T-cell (primary cell): ENCODE results near the gene SAFB. TPM values are rescaled to one million over a fixed set of nuclear protein-coding genes. Genes with fewer than 3 reads are reported as not detected.
"Not testable (repeated sequence)": the region's sequence is repeated elsewhere in the genome, so short reads cannot be mapped to it uniquely, and the experiment has no call there.

ENCODE experiments used
- ATAC-seq, 4 experiments: fragments of 200-7000 bp in 3 of 4; fragments of 150-1000 bp in 1 of 4; cut with Tn5 transposase; replicated peaks in 1 of 4; 1 replicate in 3 of 4; 2 replicates in 1 of 4; pipeline ENCODE4 v1.10.0; 2021; ENCODE audit warnings: moderate library complexity in 3 of 4, mild to moderate bottlenecking in 2 of 4, moderate number of reproducible peaks in 1 of 4
- CTCF ChIA-PET, 2 donors: fragments of 300-600 bp; sonication (Branson Sonifier 250); formaldehyde crosslinking; loops; one replicate each; lab custom pipeline; 2022; ENCODE audit warnings: antibody characterized with exemption in 2 of 2; lab: Charles Lee
- POLR2A ChIA-PET, 2 donors: fragments of 300-600 bp; sonication (Branson Sonifier 250); formaldehyde crosslinking; loops; one replicate each; lab custom pipeline; 2022; ENCODE audit warnings: antibody characterized with exemption in 2 of 2; lab: Charles Lee
- DNase-seq, 35 experiments: peaks; one replicate each; pipeline versions ENCODE4 v3.0.0 to v3.0.0-alpha.2; 2013 to 2023
- H3K27ac ChIP-seq: one replicate; pipeline ENCODE4 v1.5.1; 2013; ENCODE audit warnings: low read length
- H3K27me3 ChIP-seq, 2 experiments: replicated peaks in 1 of 2; 1 replicate in 1 of 2; 2 replicates in 1 of 2; pipeline versions ENCODE4 v1.6.1 to v1.7.0; 2013; ENCODE audit warnings: low read length in 1 of 2, mixed read lengths in 1 of 2; ENCODE audit not compliant: control insufficient read depth in 2 of 2, insufficient read depth in 2 of 2; ENCODE audit errors: extremely low read depth in 1 of 2
- H3K36me3 ChIP-seq, 2 donors: 1 replicate in 1 of 2; 2 replicates in 1 of 2; pipeline versions ENCODE4 v1.6.1 to v1.7.0; 2013; ENCODE audit warnings: low read length in 1 of 2; ENCODE audit not compliant: control insufficient read depth in 2 of 2, insufficient read depth in 1 of 2; ENCODE audit errors: extremely low read depth in 1 of 2
- H3K4me1 ChIP-seq, 2 experiments: 1 replicate in 1 of 2; 2 replicates in 1 of 2; pipeline versions ENCODE4 v1.6.1 to v1.7.0; 2013; ENCODE audit warnings: low read length in 2 of 2, mixed read lengths in 1 of 2; ENCODE audit not compliant: insufficient read depth in 2 of 2, control insufficient read depth in 1 of 2; ENCODE audit errors: extremely low read depth in 1 of 2
- H3K4me3 ChIP-seq, 2 donors: 1 replicate in 1 of 2; 2 replicates in 1 of 2; pipeline versions ENCODE4 v1.5.1 to v1.7.0; 2013; ENCODE audit warnings: mild to moderate bottlenecking in 2 of 2, low read length in 1 of 2, moderate library complexity in 1 of 2; ENCODE audit not compliant: control insufficient read depth in 1 of 2; ENCODE audit errors: extremely low read depth in 1 of 2
- H3K9me3 ChIP-seq: 2 replicates; pipeline ENCODE4 v1.7.0; 2013
- H3K27ac Mint-ChIP-seq, 2 donors: one replicate each; pipeline ENCODE4 v1.8.0; 2020 to 2021; ENCODE audit warnings: mild to moderate bottlenecking in 2 of 2, mixed read lengths in 2 of 2
- H3K27me3 Mint-ChIP-seq, 2 donors: one replicate each; pipeline ENCODE4 v1.8.0; 2021 to 2022; ENCODE audit warnings: mixed read lengths in 2 of 2
- H3K36me3 Mint-ChIP-seq: one replicate; pipeline ENCODE4 v1.8.0; 2021; ENCODE audit warnings: mixed read lengths
- H3K4me1 Mint-ChIP-seq, 3 donors: one replicate each; pipeline ENCODE4 v1.8.0; 2020 to 2022; ENCODE audit warnings: mixed read lengths in 3 of 3, mild to moderate bottlenecking in 1 of 3
- H3K4me3 Mint-ChIP-seq, 3 donors: one replicate each; pipeline ENCODE4 v1.8.0; 2020 to 2022; ENCODE audit warnings: mild to moderate bottlenecking in 3 of 3, mixed read lengths in 3 of 3, moderate library complexity in 3 of 3
- H3K9me3 Mint-ChIP-seq, 3 donors: one replicate each; pipeline ENCODE4 v1.8.0; 2020 to 2022; ENCODE audit warnings: mixed read lengths in 3 of 3
- WGBS: methylation state at CpG from one replicate; pipeline ENCODE4 v1.1.5; 2013; ENCODE audit warnings: missing lambda C conversion rate; ENCODE audit not compliant: insufficient coverage; 5-methylcytosine and 5-hydroxymethylcytosine counted together
- total RNA-seq, 35 experiments: library from RNA in 6 of 35; stranded (reverse) in 6 of 35; fragments of 120-200 nt in 1 of 35; gene quantifications; one replicate each; pipeline versions ENCODE4 v1.2.1 to v1.2.4 and lab custom pipeline; 2013 to 2026

SAFB gene
- total RNA-seq, 5 donors from 2014 or later (not counting 1 experiment from before 2014, with no cell fraction given), result 164 to 203 (median 195) TPM

- Histone ChIP-seq H3K9me3 (no peaks in the 10 kb centered on the region), H3K27me3 (no peaks in the 10 kb centered on the region), H3K4me1 (peaks cover 0 to 7% of the 10 kb centered on the region in 2 experiments), H3K36me3 (peaks cover 21 to 87% of the 10 kb centered on the region in 2 donors), H3K4me3 (no peak overlapping the region), H3K27ac (no peak overlapping the region)
- no peak for DNase-seq
- ChIA-PET CTCF (no interaction called here), POLR2A (interaction anchor here in 1 of 2 donors (1.2 kb wide), 1 partner anchor 12 kb away, joined by 3 read pairs; no protein-coding TSS in a partner anchor)
- Mint-ChIP-seq H3K9me3 (no peaks in the 10 kb centered on the region), H3K4me3 (no peak overlapping the region), H3K4me1 (peaks cover 17 to 25% (median 20%) of the 10 kb centered on the region in 3 donors), H3K36me3 (peaks cover 70% of the 10 kb centered on the region), H3K27ac (no peak overlapping the region), H3K27me3 (no peaks in the 10 kb centered on the region)
- WGBS, result 100% methylated on average over 1 of the region's 3 CpGs
- ATAC-seq, result no peak
These were observed 17.5 kb upstream of the SAFB start for GRCh38 chr19:5605362-5605761.

- no peak for DNase-seq
- H3K27ac ChIP-seq, result no peak overlapping the region
- peaks cover 17 to 84% of the 10 kb centered on the region in 2 donors for H3K36me3 ChIP-seq
- no peaks in the 10 kb centered on the region for H3K27me3 Mint-ChIP-seq
- 85% methylated on average over 7 of the region's 16 CpGs for WGBS
- H3K27me3 ChIP-seq, result no peaks in the 10 kb centered on the region
- ChIA-PET POLR2A (no interaction called here), CTCF (no interaction called here)
- peaks cover 0 to 7% of the 10 kb centered on the region in 2 experiments for H3K4me1 ChIP-seq
- H3K9me3 ChIP-seq, result no peaks in the 10 kb centered on the region
- H3K9me3 Mint-ChIP-seq, result no peaks in the 10 kb centered on the region
- H3K27ac Mint-ChIP-seq, result no peak overlapping the region
- H3K4me1 Mint-ChIP-seq, result peaks cover 16 to 27% (median 20%) of the 10 kb centered on the region in 3 donors
- no peak overlapping the region for H3K4me3 Mint-ChIP-seq
- no peak for ATAC-seq
- no peak overlapping the region for H3K4me3 ChIP-seq
- peaks cover 69% of the 10 kb centered on the region for H3K36me3 Mint-ChIP-seq
These were observed 15.3 kb upstream of the SAFB start for GRCh38 chr19:5607318-5608275.

GRCh38 chr19:5608291-5608690 is 14.6 kb upstream of the SAFB start:
- WGBS, result 100% methylated on average over 5 of the region's 10 CpGs
- no peak overlapping the region for H3K4me3 ChIP-seq
- no peak overlapping the region for H3K27ac ChIP-seq
- H3K4me1 ChIP-seq, result peaks cover 0 to 7% of the 10 kb centered on the region in 2 experiments
- Mint-ChIP-seq H3K27ac (no peak overlapping the region), H3K36me3 (peaks cover 73% of the 10 kb centered on the region), H3K4me1 (peaks cover 16 to 27% (median 24%) of the 10 kb centered on the region in 3 donors), H3K9me3 (no peaks in the 10 kb centered on the region), H3K27me3 (no peaks in the 10 kb centered on the region), H3K4me3 (no peak overlapping the region)
- no peak for DNase-seq
- no peak for ATAC-seq
- POLR2A ChIA-PET, result interaction anchor here in 1 of 2 donors (0.7 kb wide), 1 partner anchor 627 kb away, joined by 7 read pairs; no protein-coding TSS in a partner anchor
- no peaks in the 10 kb centered on the region for H3K9me3 ChIP-seq
- H3K36me3 ChIP-seq, result peaks cover 13 to 86% of the 10 kb centered on the region in 2 donors
- CTCF ChIA-PET, result interaction anchor here (0.7 kb wide), 2 partner anchors 9 to 12 kb away, joined by 3 to 5 read pairs; no protein-coding TSS in a partner anchor
- H3K27me3 ChIP-seq, result no peaks in the 10 kb centered on the region

- not testable (repeated sequence) for H3K9me3 Mint-ChIP-seq, H3K4me3 ChIP-seq, H3K4me1 ChIP-seq, H3K27me3 Mint-ChIP-seq, ATAC-seq, H3K27me3 ChIP-seq, H3K9me3 ChIP-seq, H3K27ac ChIP-seq, H3K27ac Mint-ChIP-seq, H3K4me3 Mint-ChIP-seq, DNase-seq
- peaks cover 16 to 27% (median 26%) of the 10 kb centered on the region in 3 donors for H3K4me1 Mint-ChIP-seq
- peaks cover 15 to 86% of the 10 kb centered on the region in 2 donors for H3K36me3 ChIP-seq
- ChIA-PET POLR2A (interaction anchor here in 1 of 2 donors (0.5 to 0.7 kb wide), 2 partner anchors 628 to 1613 kb away, joined by 4 to 7 read pairs; no protein-coding TSS in a partner anchor), CTCF (interaction anchor here (0.7 kb wide), 2 partner anchors 9 to 11 kb away, joined by 3 to 5 read pairs; no protein-coding TSS in a partner anchor)
- peaks cover 73% of the 10 kb centered on the region for H3K36me3 Mint-ChIP-seq
- 95% methylated on average over 3 of the region's 9 CpGs for WGBS
These were observed 14.1 kb upstream of the SAFB start for GRCh38 chr19:5608766-5609165.

GRCh38 chr19:5609881-5610448 is 12.9 kb upstream of the SAFB start:
- no peaks in the 10 kb centered on the region for H3K27me3 ChIP-seq
- Mint-ChIP-seq H3K4me3 (no peak overlapping the region), H3K27me3 (no peaks in the 10 kb centered on the region), H3K36me3 (peaks cover 74% of the 10 kb centered on the region), H3K4me1 (peaks cover 16 to 27% (median 26%) of the 10 kb centered on the region in 3 donors), H3K27ac (no peak overlapping the region), H3K9me3 (no peaks in the 10 kb centered on the region)
- peaks cover 0 to 7% of the 10 kb centered on the region in 2 experiments for H3K4me1 ChIP-seq
- POLR2A ChIA-PET, result no interaction called here
- peaks cover 18 to 87% of the 10 kb centered on the region in 2 donors for H3K36me3 ChIP-seq
- no peak for ATAC-seq
- CTCF ChIA-PET, result interaction anchor here in 1 of 2 donors (0.5 kb wide), 1 partner anchor 122 kb away, joined by 4 read pairs; no protein-coding TSS in a partner anchor
- H3K4me3 ChIP-seq, result no peak overlapping the region
- WGBS, result 96% methylated on average over 11 of the region's 16 CpGs
- no peaks in the 10 kb centered on the region for H3K9me3 ChIP-seq
- no peak for DNase-seq
- H3K27ac ChIP-seq, result no peak overlapping the region
